Activated CD8-positive, alpha-beta T cell treated with anti-CD3 and anti-CD28 coated beads, Interleukin-2, amount 10 ng/mL, durations not matched to agents 7 days and 5 days (primary cell): ENCODE measurements around the gene MACROD2. TPM values are rescaled to one million over a fixed set of nuclear protein-coding genes. Genes with fewer than 3 reads are reported as not detected.

Experiments used
- ATAC-seq: fragments of 150-1000 bp; cut with Tn5 transposase; one replicate; pipeline ENCODE4 v1.10.0; 2021; ENCODE audit warnings: moderate library complexity
- CTCF ChIA-PET: fragments of 350-600 bp; sonication (Branson Sonifier 250); formaldehyde crosslinking; loops from one replicate; lab custom pipeline; 2021; ENCODE audit warnings: antibody characterized with exemption; lab: Charles Lee
- POLR2A ChIA-PET: fragments of 350-600 bp; sonication (Branson Sonifier 250); formaldehyde crosslinking; loops from one replicate; lab custom pipeline; 2021; ENCODE audit warnings: antibody characterized with exemption; lab: Charles Lee
- DNase-seq: peaks from one replicate; pipeline ENCODE4 v3.0.0-alpha.2; 2020
- H3K27ac Mint-ChIP-seq: one replicate; pipeline ENCODE4 v1.8.0; 2021; ENCODE audit warnings: mild to moderate bottlenecking, mixed read lengths
- H3K27me3 Mint-ChIP-seq: one replicate; pipeline ENCODE4 v1.8.0; 2021; ENCODE audit warnings: low read depth, mixed read lengths
- H3K36me3 Mint-ChIP-seq: one replicate; pipeline ENCODE4 v1.8.0; 2021; ENCODE audit warnings: low read depth, mixed read lengths
- H3K4me1 Mint-ChIP-seq: one replicate; pipeline ENCODE4 v1.8.0; 2021; ENCODE audit warnings: low read depth, mixed read lengths
- H3K4me3 Mint-ChIP-seq: one replicate; pipeline ENCODE4 v1.8.0; 2021; ENCODE audit warnings: mild to moderate bottlenecking, mixed read lengths
- H3K9me3 Mint-ChIP-seq: one replicate; pipeline ENCODE4 v1.8.0; 2022; ENCODE audit warnings: mixed read lengths; ENCODE audit not compliant: insufficient read depth
- total RNA-seq, 2 experiments: library from RNA; stranded (reverse); gene quantifications; one replicate each; pipeline ENCODE4 v1.2.3, GENCODE V29; 2021

The MACROD2 gene
- total RNA-seq, 2 experiments from 2014 or later: 0.08 TPM; not detected in 1

DNA sequence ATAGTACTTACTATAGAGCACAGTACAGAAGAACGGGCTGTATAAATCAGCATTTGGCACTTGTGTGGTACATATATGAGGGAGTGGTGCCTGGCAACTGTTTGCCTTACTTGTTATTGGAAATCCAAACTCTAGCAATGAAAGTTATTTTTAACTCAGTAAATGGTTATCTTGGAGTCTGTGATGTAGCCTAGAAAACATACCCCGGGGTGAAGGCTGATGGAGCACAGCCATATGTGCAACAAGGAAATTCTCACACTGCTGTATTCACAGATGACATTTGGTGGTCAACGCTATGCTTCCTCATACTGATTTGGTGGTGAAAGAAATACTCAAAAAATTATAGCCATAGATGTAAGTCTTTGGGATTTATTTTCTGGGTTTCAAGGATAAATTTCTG is 1149.6 kb downstream of the MACROD2 start:
- no peak for DNase-seq
- ATAC-seq: no peak
- H3K4me1 Mint-ChIP-seq: no peaks in the 10 kb centered on the region
- H3K27me3 Mint-ChIP-seq: no peaks in the 10 kb centered on the region
- ChIA-PET POLR2A (no interaction called here), CTCF (no interaction called here)
- no peaks in the 10 kb centered on the region for H3K9me3 Mint-ChIP-seq
- H3K27ac Mint-ChIP-seq: no peak overlapping the region
- no peak overlapping the region for H3K4me3 Mint-ChIP-seq
- no peaks in the 10 kb centered on the region for H3K36me3 Mint-ChIP-seq

DNA sequence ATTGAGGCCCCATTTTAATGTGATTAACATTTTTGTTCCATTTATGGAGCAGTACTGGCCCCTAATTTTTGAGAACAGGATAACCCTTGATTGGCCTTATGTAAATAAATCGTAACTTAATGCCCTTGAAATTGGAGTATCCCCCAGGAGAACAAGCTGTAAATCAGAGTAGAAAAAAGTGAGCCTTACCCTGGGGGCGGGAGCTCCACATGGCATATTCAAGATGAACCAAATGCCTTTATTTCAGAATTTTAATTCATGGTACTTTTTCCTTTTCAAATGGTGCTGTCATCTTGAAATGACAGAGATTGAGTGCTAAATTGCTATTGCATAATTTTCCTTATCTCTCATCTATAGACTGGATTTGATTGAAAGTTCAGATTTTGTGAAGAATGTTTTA is 1151.6 kb downstream of the MACROD2 start:
- CTCF ChIA-PET: interaction anchor here (0.6 kb wide), 1 partner anchor 20 kb away, joined by 3 read pairs; no protein-coding TSS in a partner anchor
- POLR2A ChIA-PET: no interaction called here
- H3K36me3 Mint-ChIP-seq: no peaks in the 10 kb centered on the region
- no peak overlapping the region for H3K27ac Mint-ChIP-seq
- H3K4me3 Mint-ChIP-seq: no peak overlapping the region
- DNase-seq (no peak), ATAC-seq (no peak)
- H3K9me3 Mint-ChIP-seq: peaks cover 4% of the 10 kb centered on the region
- no peaks in the 10 kb centered on the region for H3K4me1 Mint-ChIP-seq
- no peaks in the 10 kb centered on the region for H3K27me3 Mint-ChIP-seq

DNA sequence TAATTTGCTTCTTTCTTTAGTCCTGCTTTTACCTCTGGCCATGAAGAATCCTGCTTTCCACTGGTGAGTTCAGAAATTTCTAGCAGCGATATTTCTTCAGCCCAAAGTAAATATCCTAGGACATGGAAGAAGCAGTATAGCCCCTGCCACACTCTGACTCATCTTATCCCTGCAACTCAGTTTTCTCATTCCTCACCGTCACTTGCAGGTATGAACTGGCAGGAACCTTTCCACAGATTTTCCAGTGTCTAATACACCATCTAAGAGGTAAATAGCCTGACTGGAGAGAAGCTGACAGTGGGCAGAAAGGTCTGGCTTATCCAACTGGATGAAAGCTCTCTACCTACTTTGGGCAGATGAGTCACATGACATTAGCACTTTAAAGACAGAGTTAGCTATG is 1158.8 kb downstream of the MACROD2 start:
- ATAC-seq (no peak), DNase-seq (no peak)
- H3K27me3 Mint-ChIP-seq: no peaks in the 10 kb centered on the region
- peaks cover 9% of the 10 kb centered on the region for H3K4me1 Mint-ChIP-seq
- ChIA-PET POLR2A (no interaction called here), CTCF (no interaction called here)
- H3K9me3 Mint-ChIP-seq: peaks cover 4% of the 10 kb centered on the region
- no peak overlapping the region for H3K27ac Mint-ChIP-seq
- no peak overlapping the region for H3K4me3 Mint-ChIP-seq
- no peaks in the 10 kb centered on the region for H3K36me3 Mint-ChIP-seq

DNA sequence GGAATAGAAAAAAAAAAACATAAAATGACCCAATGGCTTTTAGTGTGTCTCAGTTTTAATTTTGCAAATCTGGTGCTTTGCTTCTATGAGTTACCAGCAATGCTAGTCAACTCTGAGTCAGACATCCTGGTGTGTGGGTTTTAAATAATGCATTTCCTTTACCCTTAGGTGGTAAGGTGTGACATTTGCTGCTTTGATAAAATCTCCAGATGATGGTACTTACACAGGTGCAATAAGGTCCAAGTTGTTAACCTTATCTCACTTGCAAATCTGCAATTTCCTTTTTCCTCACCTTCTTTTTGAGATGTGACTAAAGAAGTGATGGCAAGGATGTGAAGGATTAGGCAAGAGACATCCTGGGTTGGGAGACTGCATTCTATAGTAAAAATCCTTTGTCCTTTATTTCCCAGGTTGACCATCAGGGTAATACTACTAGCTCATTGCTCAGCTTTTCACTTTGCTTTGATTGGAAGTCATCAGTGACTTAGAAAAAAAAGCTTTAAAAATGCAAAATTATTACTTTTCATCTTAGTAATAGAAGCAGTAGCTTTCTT is 1160.6 kb downstream of the MACROD2 start:
- ChIA-PET CTCF (no interaction called here), POLR2A (no interaction called here)
- H3K4me3 Mint-ChIP-seq: no peak overlapping the region
- H3K27me3 Mint-ChIP-seq: no peaks in the 10 kb centered on the region
- no peak overlapping the region for H3K27ac Mint-ChIP-seq
- DNase-seq: no peak
- H3K36me3 Mint-ChIP-seq: no peaks in the 10 kb centered on the region
- H3K4me1 Mint-ChIP-seq: peaks cover 9% of the 10 kb centered on the region
- ATAC-seq: no peak
- peaks cover 3% of the 10 kb centered on the region for H3K9me3 Mint-ChIP-seq

DNA sequence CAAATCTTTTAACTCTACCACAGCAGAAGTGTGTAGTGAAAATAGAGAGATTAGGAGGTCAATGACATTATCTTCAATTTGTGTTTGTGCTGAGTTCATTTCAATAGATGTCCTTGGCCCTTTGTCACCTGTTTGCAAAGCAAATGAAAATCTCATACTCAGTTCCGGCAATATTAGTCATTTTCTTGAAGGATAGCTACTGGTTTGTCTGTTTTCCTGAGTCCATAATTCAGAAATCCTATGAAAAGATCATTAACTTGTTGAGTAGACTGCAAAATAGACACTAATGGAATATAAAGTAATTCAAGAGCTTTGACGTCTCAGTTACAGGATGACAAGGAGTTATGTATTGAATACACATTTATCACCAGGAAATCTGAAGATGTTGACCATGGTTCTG is 1163.2 kb downstream of the MACROD2 start:
- no peak for DNase-seq
- H3K27ac Mint-ChIP-seq: no peak overlapping the region
- H3K4me1 Mint-ChIP-seq: peaks cover 19% of the 10 kb centered on the region
- ChIA-PET POLR2A (no interaction called here), CTCF (no interaction called here)
- H3K27me3 Mint-ChIP-seq: no peaks in the 10 kb centered on the region
- no peaks in the 10 kb centered on the region for H3K9me3 Mint-ChIP-seq
- ATAC-seq: no peak
- H3K36me3 Mint-ChIP-seq: no peaks in the 10 kb centered on the region
- no peak overlapping the region for H3K4me3 Mint-ChIP-seq

DNA sequence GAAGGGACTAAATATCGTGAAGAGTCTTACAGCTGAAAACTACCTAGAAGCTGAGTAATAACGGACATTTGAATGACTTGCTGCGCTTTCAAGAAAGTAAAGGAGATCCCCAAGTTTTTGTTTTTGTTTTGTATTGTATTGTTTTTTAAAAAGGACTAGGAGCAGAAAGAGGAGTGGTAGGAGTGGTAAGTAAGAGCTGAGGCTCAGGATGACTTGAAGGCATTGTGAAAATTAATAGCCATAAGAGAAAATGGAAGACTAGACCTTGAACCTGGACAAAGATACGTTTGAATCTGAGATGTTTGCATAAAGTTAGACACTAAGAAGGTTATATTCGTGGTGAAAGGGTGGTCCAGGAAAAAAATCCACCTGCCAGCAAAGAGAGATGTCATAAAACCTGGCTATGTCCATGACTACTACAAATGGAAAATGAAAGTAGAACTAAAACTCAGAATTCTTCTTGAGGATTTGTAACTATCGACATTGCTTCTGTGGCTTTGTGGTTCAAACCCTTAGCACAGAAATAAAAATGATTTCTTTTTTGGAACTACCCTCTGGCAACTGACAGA is 1166.8 kb downstream of the MACROD2 start:
- Mint-ChIP-seq H3K4me3 (peak overlapping the region; percentile 39), H3K9me3 (no peaks in the 10 kb centered on the region), H3K36me3 (no peaks in the 10 kb centered on the region), H3K27ac (no peak overlapping the region), H3K4me1 (peaks cover 10% of the 10 kb centered on the region), H3K27me3 (no peaks in the 10 kb centered on the region)
- DNase-seq: no peak
- CTCF ChIA-PET: no interaction called here
- no peak for ATAC-seq
- POLR2A ChIA-PET: no interaction called here

DNA sequence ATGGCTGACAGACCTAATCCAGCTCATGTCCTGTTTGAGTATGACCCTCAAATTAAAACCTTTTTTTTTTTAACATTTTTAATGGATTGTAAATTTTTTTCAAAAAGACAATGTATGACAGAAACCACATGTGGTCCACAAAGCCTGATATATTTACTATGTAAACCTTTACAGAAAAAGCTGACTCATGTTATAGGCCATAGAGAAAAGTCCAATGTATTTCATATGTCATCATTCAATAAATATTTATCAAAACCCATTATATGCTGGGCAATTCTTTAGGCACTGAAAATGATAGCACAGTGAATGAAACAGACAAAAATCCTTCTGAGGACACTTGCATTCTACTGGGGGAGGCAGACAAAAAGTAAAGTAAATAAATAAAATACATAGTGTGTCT is 1168.3 kb downstream of the MACROD2 start:
- no peaks in the 10 kb centered on the region for H3K36me3 Mint-ChIP-seq
- DNase-seq (no peak), ATAC-seq (no peak)
- H3K9me3 Mint-ChIP-seq: no peaks in the 10 kb centered on the region
- H3K27ac Mint-ChIP-seq: no peak overlapping the region
- no peak overlapping the region for H3K4me3 Mint-ChIP-seq
- POLR2A ChIA-PET: no interaction called here
- CTCF ChIA-PET: no interaction called here
- H3K27me3 Mint-ChIP-seq: no peaks in the 10 kb centered on the region
- H3K4me1 Mint-ChIP-seq: peaks cover 10% of the 10 kb centered on the region

DNA sequence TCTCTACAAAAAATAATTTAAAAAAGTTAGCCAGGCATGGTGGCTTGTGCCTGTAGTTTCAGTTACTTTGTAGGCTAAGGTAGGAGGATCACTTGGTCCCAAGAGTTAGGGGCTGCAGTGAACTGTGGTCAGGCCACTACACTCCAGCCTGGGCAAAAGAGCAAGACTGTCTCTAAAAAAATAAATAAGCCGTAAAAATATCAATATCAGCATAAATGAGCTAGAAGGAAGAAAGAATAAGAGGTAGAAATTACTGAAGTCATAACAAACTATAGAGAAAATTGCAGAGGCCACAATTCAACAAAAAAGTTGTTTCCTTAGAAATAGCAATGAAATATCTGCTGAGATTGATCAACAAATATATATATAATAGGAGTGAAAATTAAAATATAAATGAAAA is 1169.4 kb downstream of the MACROD2 start:
- ChIA-PET POLR2A (no interaction called here), CTCF (no interaction called here)
- Mint-ChIP-seq H3K4me1 (peaks cover 10% of the 10 kb centered on the region), H3K4me3 (no peak overlapping the region), H3K9me3 (no peaks in the 10 kb centered on the region), H3K27me3 (no peaks in the 10 kb centered on the region), H3K27ac (no peak overlapping the region), H3K36me3 (no peaks in the 10 kb centered on the region)
- no peak for ATAC-seq
- DNase-seq: no peak

DNA sequence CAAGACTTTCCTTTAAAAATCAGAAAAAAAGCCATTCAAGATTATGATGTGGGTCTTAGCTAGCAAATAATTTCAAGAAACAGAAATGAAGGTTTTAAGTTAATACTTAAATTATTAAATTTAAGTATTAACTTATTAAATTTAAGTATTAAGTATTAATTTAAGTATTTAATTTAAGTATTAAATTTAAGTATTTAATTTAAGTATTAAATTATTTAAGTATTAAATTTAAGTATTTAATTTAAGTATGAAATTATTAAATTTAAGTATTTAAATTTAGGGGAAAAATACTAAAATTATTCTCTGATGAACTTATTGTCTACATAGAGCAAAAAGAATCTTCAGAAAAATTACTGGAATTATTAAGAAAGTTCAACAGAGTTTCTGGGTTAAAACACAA is 1171.4 kb downstream of the MACROD2 start:
- Mint-ChIP-seq H3K27ac (no peak overlapping the region), H3K9me3 (no peaks in the 10 kb centered on the region), H3K36me3 (no peaks in the 10 kb centered on the region), H3K4me3 (no peak overlapping the region), H3K4me1 (peaks cover 8% of the 10 kb centered on the region), H3K27me3 (no peaks in the 10 kb centered on the region)
- ATAC-seq (no peak), DNase-seq (no peak)
- ChIA-PET POLR2A (no interaction called here), CTCF (no interaction called here)

DNA sequence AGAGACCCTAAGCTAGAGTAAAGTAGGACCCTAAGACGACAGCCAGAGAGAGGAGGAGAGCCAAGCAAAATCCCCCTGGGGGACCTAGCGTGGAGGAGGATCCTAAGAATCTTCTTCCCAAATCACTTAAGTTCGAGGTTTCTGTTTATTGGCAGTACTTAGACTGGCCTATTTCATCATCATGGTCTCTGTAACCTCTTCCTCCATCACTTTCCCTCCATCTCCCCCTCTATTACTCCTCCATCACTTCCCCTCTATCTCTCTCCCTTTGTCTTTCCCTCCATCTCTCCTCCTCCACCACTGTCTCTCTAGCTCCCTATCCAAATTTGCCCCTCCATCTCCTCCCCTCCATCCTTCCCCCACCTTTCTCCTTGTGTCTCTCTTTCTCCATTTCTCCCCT is 1175.7 kb downstream of the MACROD2 start:
- POLR2A ChIA-PET: no interaction called here
- H3K4me1 Mint-ChIP-seq: no peaks in the 10 kb centered on the region
- CTCF ChIA-PET: no interaction called here
- H3K4me3 Mint-ChIP-seq: no peak overlapping the region
- no peak for ATAC-seq
- H3K36me3 Mint-ChIP-seq: no peaks in the 10 kb centered on the region
- no peak for DNase-seq
- no peak overlapping the region for H3K27ac Mint-ChIP-seq
- no peaks in the 10 kb centered on the region for H3K9me3 Mint-ChIP-seq
- H3K27me3 Mint-ChIP-seq: no peaks in the 10 kb centered on the region

DNA sequence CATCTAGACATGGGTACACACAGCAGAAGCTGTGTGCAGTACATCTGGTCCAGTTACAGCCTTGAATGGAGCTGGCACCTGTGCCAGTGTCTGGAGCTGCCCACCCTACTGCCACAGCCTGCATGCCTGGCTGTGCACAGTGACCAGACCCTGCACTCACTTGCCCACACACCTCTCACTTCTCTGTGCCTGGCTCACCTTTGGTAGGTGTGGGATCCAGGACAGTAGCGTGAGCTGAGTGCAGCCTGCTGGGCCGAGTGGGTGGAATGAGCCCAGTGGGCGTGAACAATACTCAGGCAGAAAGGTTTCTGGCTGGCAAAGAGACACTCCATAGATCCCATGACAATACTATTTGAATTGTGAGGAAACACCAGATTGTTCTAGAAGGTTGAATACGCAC is 1181.6 kb downstream of the MACROD2 start:
- ChIA-PET CTCF (no interaction called here), POLR2A (no interaction called here)
- ATAC-seq (no peak), DNase-seq (no peak)
- H3K27ac Mint-ChIP-seq: no peak overlapping the region
- H3K36me3 Mint-ChIP-seq: no peaks in the 10 kb centered on the region
- no peaks in the 10 kb centered on the region for H3K9me3 Mint-ChIP-seq
- H3K27me3 Mint-ChIP-seq: no peaks in the 10 kb centered on the region
- no peak overlapping the region for H3K4me3 Mint-ChIP-seq
- no peaks in the 10 kb centered on the region for H3K4me1 Mint-ChIP-seq

DNA sequence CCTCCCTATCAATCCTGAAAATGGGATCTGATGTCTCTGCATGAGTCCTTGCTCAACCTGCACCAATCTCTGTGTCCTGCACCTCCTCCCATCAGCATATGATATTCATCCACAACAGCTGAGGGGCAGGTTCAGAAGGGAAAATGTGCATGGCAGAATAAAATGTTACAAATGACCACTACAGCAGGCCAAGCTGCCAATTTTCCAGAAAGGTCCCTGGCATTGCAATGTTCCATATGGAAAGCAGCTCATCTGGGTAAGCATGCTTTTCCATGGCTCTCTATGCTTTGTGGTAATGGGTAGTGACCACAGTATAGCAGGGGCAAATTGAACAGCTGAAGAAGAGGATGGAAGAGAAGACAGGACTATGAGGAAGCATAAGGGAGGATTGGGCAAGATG is 1183.3 kb downstream of the MACROD2 start:
- POLR2A ChIA-PET: no interaction called here
- Mint-ChIP-seq H3K27ac (no peak overlapping the region), H3K9me3 (no peaks in the 10 kb centered on the region), H3K4me1 (no peaks in the 10 kb centered on the region), H3K4me3 (no peak overlapping the region), H3K27me3 (no peaks in the 10 kb centered on the region), H3K36me3 (no peaks in the 10 kb centered on the region)
- CTCF ChIA-PET: no interaction called here
- DNase-seq: no peak
- ATAC-seq: no peak

DNA sequence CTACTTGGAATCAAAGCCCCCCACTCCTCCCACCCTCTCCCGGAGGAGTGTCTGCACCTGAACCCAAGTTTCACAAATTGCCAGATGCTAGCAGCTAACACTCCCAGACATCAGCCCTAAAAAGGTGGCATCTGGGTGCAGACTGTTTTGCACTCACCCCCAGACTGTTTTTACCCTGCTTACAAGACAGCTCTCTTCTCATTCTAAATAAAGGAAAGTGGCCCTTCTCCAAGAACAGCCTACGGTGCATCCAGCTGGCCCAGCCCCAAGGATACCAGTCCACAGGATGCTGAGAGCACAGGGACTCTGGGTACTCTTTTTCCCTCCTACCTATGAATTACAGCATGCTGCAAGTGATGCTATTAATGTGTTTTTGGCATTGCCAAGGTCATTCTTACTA is 1184.1 kb downstream of the MACROD2 start:
- CTCF ChIA-PET: no interaction called here
- no peaks in the 10 kb centered on the region for H3K27me3 Mint-ChIP-seq

More for the DNA sequence above, 1184.1 kb downstream of the MACROD2 start:
- H3K27ac Mint-ChIP-seq: no peak overlapping the region
- H3K4me3 Mint-ChIP-seq: no peak overlapping the region
- no peaks in the 10 kb centered on the region for H3K9me3 Mint-ChIP-seq
- no peak for ATAC-seq
- no peak for DNase-seq
- POLR2A ChIA-PET: no interaction called here
- H3K4me1 Mint-ChIP-seq: no peaks in the 10 kb centered on the region
- no peaks in the 10 kb centered on the region for H3K36me3 Mint-ChIP-seq
